Left renal cortex interstitium (tissue), 4 donors: ENCODE measurements around the gene NACA. TPM values are rescaled to one million over a fixed set of nuclear protein-coding genes. Genes with fewer than 3 reads are reported as not detected.
"Not testable (repeated sequence)": the region's sequence is repeated elsewhere in the genome, so short reads cannot be mapped to it uniquely, and the experiment has no call there.

ENCODE experiments used
- DNase-seq, 4 donors: peaks; one replicate each; pipeline ENCODE4 v3.0.0-alpha.2; 2013; ENCODE audit warnings: low read depth in 4 of 4, low spot score in 2 of 4, missing footprints in 1 of 4
- polyA plus RNA-seq, 4 donors: library from polyadenylated mRNA; unstranded; fragments of 120-200 nt; gene quantifications; one replicate each; pipeline ENCODE4 v1.2.1, GENCODE V29; 2013; ENCODE audit not compliant: insufficient read length in 4 of 4

NACA gene
- polyA plus RNA-seq, 4 donors, result 1,848 to 2,606 (median 2,088) TPM

- DNase-seq, result peak in 1 of 4 donors; percentile 13
Observed at GRCh38 chr12:56725723-56726102, 614 bp upstream of the NACA start.

GRCh38 chr12:56724701-56724971 lies 463 bp downstream of the NACA start:
- peak in 2 of 4 donors; percentile 12 to 50 for DNase-seq

- peak in 2 of 4 donors; percentile 6 to 19 for DNase-seq
Observed at GRCh38 chr12:56723889-56724700, 1.0 kb downstream of the NACA start.

- DNase-seq, result no peak
Observed at GRCh38 chr12:56723352-56723751, 1.7 kb downstream of the NACA start.

GRCh38 chr12:56722832-56723231 lies 2.3 kb downstream of the NACA start:
- no peak for DNase-seq

GRCh38 chr12:56721721-56722120 lies 3.4 kb downstream of the NACA start:
- no peak for DNase-seq

GRCh38 chr12:56721216-56721615 lies 3.9 kb downstream of the NACA start:
- no peak for DNase-seq

GRCh38 chr12:56720731-56721151 lies 4.4 kb downstream of the NACA start:
- DNase-seq, result no peak

GRCh38 chr12:56719056-56719455 lies 6.0 kb downstream of the NACA start:
- no peak for DNase-seq

GRCh38 chr12:56718636-56719035 lies 6.5 kb downstream of the NACA start:
- DNase-seq, result no peak

- DNase-seq, result no peak
Observed at GRCh38 chr12:56718149-56718548, 7.0 kb downstream of the NACA start.

- DNase-seq, result no peak
Observed at GRCh38 chr12:56716933-56717880, 7.9 kb downstream of the NACA start.

GRCh38 chr12:56716458-56716857 lies 8.6 kb downstream of the NACA start:
- no peak for DNase-seq

GRCh38 chr12:56715798-56716197 lies 9.3 kb downstream of the NACA start:
- DNase-seq, result no peak

GRCh38 chr12:56714431-56714929 lies 10.6 kb downstream of the NACA start:
- DNase-seq, result no peak

- no peak for DNase-seq
Observed at GRCh38 chr12:56713345-56713744, 11.8 kb downstream of the NACA start.

- DNase-seq, result no peak
Observed at GRCh38 chr12:56709759-56710376, 15.2 kb downstream of the NACA start.

- not testable (repeated sequence) for DNase-seq
Observed at GRCh38 chr12:56704522-56704921, 20.6 kb downstream of the NACA start.

GRCh38 chr12:56699020-56699661 lies 26.0 kb downstream of the NACA start:
- no peak for DNase-seq

- no peak for DNase-seq
Observed at GRCh38 chr12:56695327-56696101, 29.6 kb downstream of the NACA start.
